GM12873 (cell line): ENCODE data around the gene TET2.

ENCODE experiments used
- TF ChIP-seq, protein P1 (sequence below): IDR thresholded peaks from 2 replicates; pipeline ENCODE4 v1.5.1; 2012; ENCODE audit warnings: low read depth, mild to moderate bottlenecking, moderate library complexity, low read length, control low read depth; ENCODE audit not compliant: insufficient read depth; ENCODE audit errors: missing control alignments

Gene TET2

DNA sequence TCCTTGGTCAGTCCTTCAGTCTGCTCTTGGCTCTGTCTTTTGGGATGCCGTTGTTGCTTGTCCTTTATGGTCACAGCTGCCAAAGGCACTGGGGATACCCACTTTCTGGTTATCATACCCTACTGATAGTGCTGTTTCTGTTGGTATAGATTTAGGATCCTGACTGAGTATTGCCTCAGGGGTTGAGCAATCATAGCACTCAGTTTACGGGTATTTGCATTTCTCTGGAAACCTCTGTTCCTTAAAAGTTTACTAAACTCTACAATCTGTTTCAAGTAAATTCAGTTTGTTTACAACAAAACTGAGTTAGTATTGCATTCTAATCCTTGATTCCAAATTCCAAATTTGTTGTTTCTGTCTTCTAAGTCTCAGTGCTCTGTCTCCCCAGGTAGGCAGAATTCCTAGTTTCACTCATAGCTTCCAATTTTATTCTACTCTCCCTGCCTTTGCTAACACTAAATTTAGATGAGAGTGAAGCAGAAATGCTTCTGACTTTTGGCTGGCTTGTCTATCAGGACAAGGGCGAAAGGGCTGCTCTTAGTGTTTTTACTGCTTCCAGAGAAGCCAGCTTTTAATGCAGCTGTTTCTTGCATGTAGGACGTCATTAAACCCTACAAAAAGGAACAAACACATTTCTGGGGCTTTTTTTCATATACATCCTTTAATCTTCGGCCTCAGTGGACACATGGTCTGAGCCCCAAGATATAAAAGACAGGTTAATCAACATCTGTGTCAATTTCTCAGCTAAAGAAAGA lies 17.2 kb upstream of the TET2 start:
- TF ChIP-seq, protein P1, sequence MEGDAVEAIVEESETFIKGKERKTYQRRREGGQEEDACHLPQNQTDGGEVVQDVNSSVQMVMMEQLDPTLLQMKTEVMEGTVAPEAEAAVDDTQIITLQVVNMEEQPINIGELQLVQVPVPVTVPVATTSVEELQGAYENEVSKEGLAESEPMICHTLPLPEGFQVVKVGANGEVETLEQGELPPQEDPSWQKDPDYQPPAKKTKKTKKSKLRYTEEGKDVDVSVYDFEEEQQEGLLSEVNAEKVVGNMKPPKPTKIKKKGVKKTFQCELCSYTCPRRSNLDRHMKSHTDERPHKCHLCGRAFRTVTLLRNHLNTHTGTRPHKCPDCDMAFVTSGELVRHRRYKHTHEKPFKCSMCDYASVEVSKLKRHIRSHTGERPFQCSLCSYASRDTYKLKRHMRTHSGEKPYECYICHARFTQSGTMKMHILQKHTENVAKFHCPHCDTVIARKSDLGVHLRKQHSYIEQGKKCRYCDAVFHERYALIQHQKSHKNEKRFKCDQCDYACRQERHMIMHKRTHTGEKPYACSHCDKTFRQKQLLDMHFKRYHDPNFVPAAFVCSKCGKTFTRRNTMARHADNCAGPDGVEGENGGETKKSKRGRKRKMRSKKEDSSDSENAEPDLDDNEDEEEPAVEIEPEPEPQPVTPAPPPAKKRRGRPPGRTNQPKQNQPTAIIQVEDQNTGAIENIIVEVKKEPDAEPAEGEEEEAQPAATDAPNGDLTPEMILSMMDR = no peak

DNA sequence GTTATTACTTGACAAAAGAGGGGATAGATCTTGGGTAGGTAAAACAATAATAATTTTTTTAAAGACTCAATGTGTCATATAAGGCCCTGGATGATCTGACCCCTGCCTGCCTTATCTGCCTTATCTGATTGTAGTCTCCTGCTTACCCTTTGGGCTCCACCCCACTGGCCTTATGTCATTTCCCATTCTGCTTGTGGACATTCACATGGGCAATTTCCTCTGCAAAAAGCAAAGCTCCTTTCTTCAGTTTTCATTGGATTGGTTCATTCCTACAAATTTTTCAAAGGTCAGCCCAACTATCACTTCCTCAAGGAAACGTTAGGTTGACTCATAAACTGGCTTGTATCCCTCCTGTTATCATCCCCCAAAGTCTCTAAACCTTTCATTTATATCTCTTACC lies 15.7 kb upstream of the TET2 start:
- TF ChIP-seq, protein P1 = no peak

DNA sequence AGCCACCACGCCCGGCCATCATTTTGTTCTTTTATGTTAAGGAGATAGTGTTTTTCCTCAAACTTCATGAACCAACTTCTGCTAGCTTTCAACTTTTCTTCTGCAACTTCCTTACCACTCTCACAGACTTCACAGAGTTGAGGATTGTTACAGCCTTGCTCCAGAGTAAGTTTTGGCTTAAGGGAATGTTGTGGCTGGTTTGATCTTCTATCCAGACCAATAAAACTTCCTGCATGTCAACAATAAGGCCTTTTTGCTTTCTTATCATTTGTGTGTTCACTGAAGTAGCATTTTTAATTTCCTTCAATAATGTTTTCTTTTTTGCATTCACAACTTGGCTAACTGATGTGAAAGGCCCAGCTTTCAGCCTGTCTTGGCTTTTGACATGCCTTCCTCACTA lies 12.7 kb upstream of the TET2 start:
- TF ChIP-seq, protein P1 = no peak

DNA sequence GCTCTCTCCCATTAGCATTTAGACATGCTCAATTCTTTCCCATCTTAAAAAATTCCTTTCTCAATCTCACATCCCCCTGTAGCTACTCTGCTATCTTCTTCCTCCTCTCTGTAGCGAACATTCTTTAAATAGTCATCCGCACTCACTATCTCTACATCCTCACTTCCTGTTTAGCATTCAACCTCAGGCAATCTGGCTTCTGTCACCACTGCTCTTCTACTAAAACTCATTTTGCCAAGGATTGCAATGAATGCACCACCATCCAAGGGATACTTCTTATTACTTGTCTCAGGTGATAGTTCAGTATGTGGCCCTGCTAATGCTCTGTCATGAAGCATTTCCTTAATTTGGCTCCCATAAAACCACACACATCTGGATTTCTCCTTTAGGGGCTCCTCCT lies 10.9 kb upstream of the TET2 start:
- TF ChIP-seq, protein P1 = no peak

DNA sequence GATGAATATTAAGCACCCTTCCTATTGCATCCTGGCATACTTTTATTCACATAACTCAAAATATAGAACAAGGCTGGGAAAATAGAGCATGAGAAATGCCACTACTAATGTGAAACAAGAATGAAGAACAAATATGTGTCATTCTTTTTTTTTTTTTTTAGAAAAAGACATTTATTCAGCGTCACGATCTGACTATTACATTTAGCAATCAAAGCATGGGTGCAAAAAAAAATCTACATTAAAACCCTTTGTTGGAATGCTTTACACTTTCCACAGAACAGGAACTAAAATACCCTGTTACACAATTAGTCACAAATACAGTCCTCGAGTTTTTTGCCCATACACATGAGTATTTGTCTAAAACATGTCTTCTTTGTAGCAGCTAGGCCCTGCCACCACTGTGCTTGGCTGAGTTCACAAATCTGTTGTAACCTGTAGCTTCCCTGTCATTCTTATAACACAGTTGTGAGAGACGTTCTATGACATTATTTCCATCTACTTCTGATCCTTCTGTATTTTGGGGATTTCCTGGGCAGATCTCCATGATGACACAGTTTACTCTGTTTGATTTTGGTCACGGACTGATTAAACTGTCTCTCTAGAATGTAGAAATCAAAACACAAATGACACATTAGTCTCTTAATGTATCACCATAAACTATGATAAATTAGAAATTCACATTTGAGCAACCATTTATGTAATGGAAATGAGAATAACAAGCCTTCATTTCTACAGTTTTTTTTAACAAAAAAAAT lies 9.4 kb upstream of the TET2 start:
- TF ChIP-seq, protein P1 = no peak

DNA sequence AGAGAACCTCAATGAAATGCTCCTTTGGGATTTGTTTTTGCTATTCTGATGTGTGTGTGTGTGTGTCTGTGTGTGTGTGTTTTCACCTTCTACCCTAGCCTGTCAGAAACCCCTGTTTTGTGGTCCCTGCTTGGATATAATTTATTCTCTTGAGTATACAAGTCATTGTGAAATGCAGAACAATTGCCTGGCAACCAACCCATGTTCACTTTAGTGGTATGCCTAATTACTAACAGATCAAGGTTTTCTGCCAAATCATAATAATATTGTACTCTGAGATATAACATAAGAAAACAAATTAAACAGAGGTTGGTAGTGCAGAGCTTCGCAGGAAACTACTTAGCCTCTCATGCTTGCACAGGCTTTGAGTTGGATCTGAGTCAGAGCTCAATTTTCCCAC lies 7.0 kb upstream of the TET2 start:
- TF ChIP-seq, protein P1 = no peak

DNA sequence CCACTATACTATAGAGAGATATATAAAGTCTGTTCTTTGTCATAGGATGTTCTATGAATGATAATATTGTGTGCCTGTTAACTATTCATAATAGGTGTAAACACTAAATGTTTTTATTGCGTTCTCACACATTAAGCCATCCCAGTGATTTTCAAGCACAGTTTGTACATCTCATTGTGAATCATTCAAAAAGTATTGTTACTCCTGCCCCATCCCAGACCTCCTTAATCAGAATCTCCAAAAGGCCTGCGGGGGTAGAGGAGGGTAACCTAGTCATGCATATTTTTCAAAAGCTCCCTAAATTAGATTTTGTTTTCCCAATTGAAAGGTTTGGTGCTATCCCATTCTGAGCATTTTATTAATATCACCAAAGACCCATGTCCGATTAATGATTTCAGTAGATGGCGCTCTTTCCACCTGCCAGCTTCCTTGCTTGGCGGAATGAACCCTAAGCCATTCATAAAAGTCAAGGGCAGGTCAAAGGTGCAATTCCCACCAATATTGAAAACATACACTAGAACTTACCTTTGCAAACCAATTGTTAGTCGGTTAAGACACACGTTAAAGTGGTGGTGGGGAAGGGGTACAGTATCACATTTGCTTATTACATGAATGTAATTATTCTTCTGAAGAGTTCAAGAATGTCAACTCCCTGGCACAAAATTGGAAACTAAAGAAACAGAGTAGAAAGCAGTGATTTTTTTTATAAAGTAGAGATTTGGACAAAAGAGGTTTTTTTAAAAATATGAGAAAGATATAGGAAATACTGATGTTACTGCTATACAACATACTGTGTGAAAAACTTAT lies 5.8 kb upstream of the TET2 start:
- TF ChIP-seq, protein P1 = peak; percentile 67
